Brain microvascular endothelial cell (primary cell): ENCODE results near the gene PRELP.
A peak's percentile ranks its signal among the peaks of the same experiment; 100 is the strongest.

Experiments used
- DNase-seq: peaks from one replicate; pipeline ENCODE4 v3.0.0-alpha.2; 2020
- H3K27ac ChIP-seq: fragments of 250-450 bp; sonication (Bioruptor Pico); 2 replicates; pipeline ENCODE4 v1.5.1; 2020; ENCODE audit warnings: mild to moderate bottlenecking, moderate library complexity
- H3K27me3 ChIP-seq: fragments of 250-450 bp; sonication (Bioruptor Pico); replicated peaks from 2 replicates; pipeline ENCODE4 v1.5.1; 2020; ENCODE audit warnings: mild to moderate bottlenecking
- H3K36me3 ChIP-seq: fragments of 250-450 bp; sonication (Bioruptor Pico); replicated peaks from 2 replicates; pipeline ENCODE4 v1.5.1; 2020; ENCODE audit warnings: mild to moderate bottlenecking
- H3K4me3 ChIP-seq: 2 replicates; pipeline ENCODE4 v1.5.1; 2011; ENCODE audit warnings: low read depth, mild to moderate bottlenecking, control low read depth, low read length, moderate library complexity
- CTCF ChIP-seq: IDR thresholded peaks from 2 replicates; pipeline ENCODE4 v1.5.1; 2011; ENCODE audit warnings: low read depth, mild to moderate bottlenecking, moderate library complexity, low read length, control low read depth, inconsistent platforms; ENCODE audit errors: missing control alignments
- in situ Hi-C: cut with HindIII; loops from 2 replicates; pipeline ENCODE4 v1.10.0; 2017; ENCODE audit warnings: low sequenced_read_pairs, low pct_ligation_motif_present

Gene PRELP

GRCh38 chr1:203506858-203507626 lies 31.4 kb downstream of the PRELP start:
- DNase-seq: no peak
- in situ Hi-C loops: loop anchor here (25.0 kb wide), 1 partner anchor 205 kb away; no protein-coding TSS in a partner anchor
- Histone ChIP-seq H3K4me3 (no peak overlapping the region), H3K27me3 (no peaks in the 10 kb centered on the region), H3K27ac (no peak overlapping the region), H3K36me3 (no peaks in the 10 kb centered on the region)
- no peak for TF ChIP-seq CTCF

- Histone ChIP-seq H3K36me3 (no peaks in the 10 kb centered on the region), H3K27me3 (no peaks in the 10 kb centered on the region)
These were observed 32.2 kb downstream of the PRELP start for GRCh38 chr1:203507759-203508158.

GRCh38 chr1:203508463-203509073 lies 33.0 kb downstream of the PRELP start:
- no peaks in the 10 kb centered on the region for H3K27me3 ChIP-seq
- no peak overlapping the region for H3K4me3 ChIP-seq
- H3K36me3 ChIP-seq: no peaks in the 10 kb centered on the region
- in situ Hi-C loops: loop anchor here (25.0 kb wide), 1 partner anchor 204 kb away; no protein-coding TSS in a partner anchor
- TF ChIP-seq CTCF: peak; percentile 48
- no peak overlapping the region for H3K27ac ChIP-seq
- no peak for DNase-seq

More at GRCh38 chr1:203507759-203508158, 32.2 kb downstream of the PRELP start:
- no peak overlapping the region for H3K27ac ChIP-seq
- H3K4me3 ChIP-seq: no peak overlapping the region
- in situ Hi-C loops: loop anchor here (25.0 kb wide), 1 partner anchor 205 kb away; no protein-coding TSS in a partner anchor
- no peak for DNase-seq
- no peak for TF ChIP-seq CTCF

- H3K27ac ChIP-seq: no peak overlapping the region
- no peak for TF ChIP-seq CTCF
- no peak for DNase-seq
- H3K4me3 ChIP-seq: no peak overlapping the region
- no peaks in the 10 kb centered on the region for H3K27me3 ChIP-seq
- in situ Hi-C loops: loop anchor here (25.0 kb wide), 1 partner anchor 203 kb away; no protein-coding TSS in a partner anchor
- no peaks in the 10 kb centered on the region for H3K36me3 ChIP-seq
These were observed 33.5 kb downstream of the PRELP start for GRCh38 chr1:203509135-203509534.

- Histone ChIP-seq H3K27me3 (no peaks in the 10 kb centered on the region), H3K36me3 (no peaks in the 10 kb centered on the region), H3K4me3 (no peak overlapping the region), H3K27ac (no peak overlapping the region)
- no peak for DNase-seq
- no peak for TF ChIP-seq CTCF
- in situ Hi-C loops: loop anchor here (25.0 kb wide), 1 partner anchor 201 kb away; no protein-coding TSS in a partner anchor
These were observed 35.9 kb downstream of the PRELP start for GRCh38 chr1:203511513-203511912.
